Endothelial cell of umbilical vein (primary cell): ENCODE data around the gene CRACR2B. TPM values are rescaled to one million over a fixed set of nuclear protein-coding genes. Genes with fewer than 3 reads are reported as not detected.
A peak's percentile ranks its signal among the peaks of the same experiment; 100 is the strongest.

ENCODE experiments used
- BruUV-seq: library from RNA; stranded (reverse); fragments of 400-500 nt; replicated peaks from 2 replicates; lab custom pipeline; 2021; lab: Mats Ljungman, UMichigan
- CTCF ChIA-PET: fragments of 300-600, 350-600 bp; sonication (Branson Sonifier 250); formaldehyde crosslinking; loops from one replicate; lab custom pipeline; 2021; ENCODE audit warnings: antibody characterized with exemption, inconsistent platforms; lab: Charles Lee
- POLR2A ChIA-PET: fragments of 300-600, 350-600 bp; sonication (Branson Sonifier 250); formaldehyde crosslinking; loops from one replicate; lab custom pipeline; 2021; ENCODE audit warnings: antibody characterized with exemption, inconsistent platforms; lab: Charles Lee
- DNase-seq: peaks from one replicate; pipeline ENCODE4 v3.0.0-alpha.2; 2011; ENCODE audit warnings: low read depth, low spot score
- FAIRE-seq: peaks from 2 replicates; lab custom pipeline; 2011; peaks lifted over from hg19 to GRCh38; lab: Jason Lieb, UNC
- H2AFZ ChIP-seq: 2 replicates; pipeline ENCODE4 v1.6.0; 2012; ENCODE audit warnings: low read depth, low read length, control low read depth, inconsistent platforms
- H3K27ac ChIP-seq: 2 replicates; pipeline ENCODE4 v1.5.1; 2011; ENCODE audit warnings: low read depth, mild to moderate bottlenecking, control low read depth, low read length, moderate library complexity; ENCODE audit not compliant: insufficient read depth
- H3K27me3 ChIP-seq, 2 experiments: 2 replicates each; pipeline versions ENCODE4 v1.6.0 to v1.6.1; 2011; ENCODE audit warnings: low read length in 2 of 2, mixed read lengths in 1 of 2; ENCODE audit not compliant: control insufficient read depth in 2 of 2, insufficient read depth in 2 of 2
- H3K36me3 ChIP-seq, 2 experiments: 2 replicates in 1 of 2; 3 replicates in 1 of 2; pipeline ENCODE4 v1.5.1; 2011; ENCODE audit warnings: low read length in 2 of 2, mild to moderate bottlenecking in 1 of 2, moderate library complexity in 1 of 2; ENCODE audit not compliant: control insufficient read depth in 2 of 2, insufficient read depth in 2 of 2; ENCODE audit errors: extremely low read depth in 1 of 2
- H3K4me1 ChIP-seq: 3 replicates; pipeline ENCODE4 v1.5.1; 2011; ENCODE audit warnings: mild to moderate bottlenecking, low read length; ENCODE audit not compliant: control insufficient read depth, insufficient read depth; ENCODE audit errors: extremely low read depth
- H3K4me2 ChIP-seq: 2 replicates; pipeline ENCODE4 v1.6.1; 2011; ENCODE audit warnings: low read length, control low read depth, mixed read lengths; ENCODE audit not compliant: insufficient read depth
- H3K4me3 ChIP-seq, 3 experiments: fragments of 200-600 bp in 1 of 3; sonication (generic), shearing (Covaris generic) in 1 of 3; replicated peaks in 1 of 3; 2 replicates each; pipeline ENCODE4 v1.5.1; 2011 to 2016; ENCODE audit warnings: control low read depth in 3 of 3, low read length in 3 of 3, mild to moderate bottlenecking in 2 of 3, inconsistent platforms in 1 of 3, low read depth in 1 of 3, moderate library complexity in 1 of 3; ENCODE audit not compliant: insufficient read depth in 1 of 3
- H3K79me2 ChIP-seq: 2 replicates; pipeline ENCODE4 v1.6.0; 2012; ENCODE audit warnings: low read length, inconsistent platforms; ENCODE audit not compliant: control insufficient read depth, insufficient read depth
- H3K9ac ChIP-seq: replicated peaks from 2 replicates; pipeline ENCODE3; 2011; ENCODE audit warnings: low read length, control low read depth; ENCODE audit not compliant: insufficient read depth; ENCODE audit errors: extremely low read depth
- H3K9me1 ChIP-seq: replicated peaks from 3 replicates; pipeline ENCODE4 v1.6.0; 2011; ENCODE audit warnings: mild to moderate bottlenecking, low read length; ENCODE audit not compliant: control insufficient read depth, insufficient read depth; ENCODE audit errors: extremely low read depth
- H3K9me3 ChIP-seq: replicated peaks from 2 replicates; pipeline ENCODE4 v1.5.1; 2012; ENCODE audit warnings: low read length, inconsistent platforms; ENCODE audit not compliant: control insufficient read depth, insufficient read depth
- H4K20me1 ChIP-seq: replicated peaks from 2 replicates; pipeline ENCODE3; 2011; ENCODE audit warnings: mild to moderate bottlenecking, low read length; ENCODE audit not compliant: control insufficient read depth, insufficient read depth; ENCODE audit errors: extremely low read depth
- CTCF ChIP-seq, 2 donors: IDR thresholded peaks; 1 replicate in 1 of 2; 2 replicates in 1 of 2; pipeline ENCODE4 v1.5.1; 2011; ENCODE audit warnings: low read length in 2 of 2, mild to moderate bottlenecking in 2 of 2, moderate library complexity in 2 of 2, control low read depth in 1 of 2, inconsistent platforms in 1 of 2, low read depth in 1 of 2; ENCODE audit not compliant: insufficient read depth in 1 of 2; ENCODE audit errors: extremely low read depth in 1 of 2
- EZH2 ChIP-seq: IDR thresholded peaks from 2 replicates; pipeline ENCODE4 v1.6.1; 2012; ENCODE audit warnings: borderline replicate concordance, low read depth, mild to moderate bottlenecking, moderate library complexity, low read length, inconsistent platforms; ENCODE audit not compliant: severe bottlenecking
- FOS ChIP-seq: IDR thresholded peaks from 2 replicates; pipeline ENCODE4 v1.6.1; 2011; ENCODE audit warnings: mild to moderate bottlenecking, low read length, moderate library complexity, borderline replicate concordance; ENCODE audit not compliant: insufficient read depth
- GATA2 ChIP-seq: IDR thresholded peaks from 2 replicates; pipeline ENCODE4 v1.7.0; 2011; ENCODE audit warnings: low read depth, mild to moderate bottlenecking, moderate library complexity, mixed read lengths, low read length; ENCODE audit not compliant: insufficient read length, insufficient read depth
- JUN ChIP-seq: IDR thresholded peaks from 2 replicates; pipeline ENCODE4 v1.6.1; 2011; ENCODE audit warnings: borderline replicate concordance, low read depth; ENCODE audit not compliant: insufficient read length, insufficient read depth
- MAX ChIP-seq: IDR thresholded peaks from 2 replicates; pipeline ENCODE4 v1.6.1; 2011; ENCODE audit not compliant: insufficient read depth, insufficient read length
- MYC ChIP-seq: IDR thresholded peaks from one replicate; pipeline ENCODE4 v1.6.1; 2011; ENCODE audit warnings: mild to moderate bottlenecking, low read depth, low read length
- POLR2A ChIP-seq: IDR thresholded peaks from 2 replicates; pipeline ENCODE4 v1.6.1; 2012; ENCODE audit warnings: low read depth, mild to moderate bottlenecking, control low read depth, low read length
- POLR2AphosphoS5 ChIP-seq: IDR thresholded peaks from 2 replicates; pipeline ENCODE4 v1.6.1; 2012; ENCODE audit warnings: low read depth, mild to moderate bottlenecking, control low read depth, low read length, moderate library complexity; ENCODE audit not compliant: insufficient read depth
- dilution Hi-C: fragments of 300-500 bp; cut with MboI; formaldehyde crosslinking; loops from one replicate; pipeline ENCODE4 v1.15.0; 2019; ENCODE audit warnings: low sequenced_read_pairs; ENCODE audit not compliant: extremely low pct_ligation_motif_present
- intact Hi-C: fragments of 100-400 bp; cut with micrococcal nuclease; formaldehyde crosslinking; loops from one replicate; pipeline ENCODE4 v1.10.0; 2022
- polyA plus RNA-seq, 4 experiments: library from polyadenylated mRNA; depleted of rRNA in 3 of 4; stranded (reverse) in 3 of 4; unstranded in 1 of 4; fragments of >200 nt; gene quantifications; 2 replicates each; pipeline versions ENCODE4 v1.2.1 to v1.2.3, GENCODE V29; 2011 to 2012; ENCODE audit warnings: missing spikeins in 1 of 4
- total RNA-seq: library from RNA; stranded (reverse); gene quantifications from 2 replicates; pipeline ENCODE4 v1.2.3, GENCODE V29; 2021

Gene CRACR2B
- total and polyA plus RNA-seq, 2 donors (not counting 3 experiments of a cell fraction or from before 2014, with no cell fraction given) = 8.4 to 9.3 TPM

DNA sequence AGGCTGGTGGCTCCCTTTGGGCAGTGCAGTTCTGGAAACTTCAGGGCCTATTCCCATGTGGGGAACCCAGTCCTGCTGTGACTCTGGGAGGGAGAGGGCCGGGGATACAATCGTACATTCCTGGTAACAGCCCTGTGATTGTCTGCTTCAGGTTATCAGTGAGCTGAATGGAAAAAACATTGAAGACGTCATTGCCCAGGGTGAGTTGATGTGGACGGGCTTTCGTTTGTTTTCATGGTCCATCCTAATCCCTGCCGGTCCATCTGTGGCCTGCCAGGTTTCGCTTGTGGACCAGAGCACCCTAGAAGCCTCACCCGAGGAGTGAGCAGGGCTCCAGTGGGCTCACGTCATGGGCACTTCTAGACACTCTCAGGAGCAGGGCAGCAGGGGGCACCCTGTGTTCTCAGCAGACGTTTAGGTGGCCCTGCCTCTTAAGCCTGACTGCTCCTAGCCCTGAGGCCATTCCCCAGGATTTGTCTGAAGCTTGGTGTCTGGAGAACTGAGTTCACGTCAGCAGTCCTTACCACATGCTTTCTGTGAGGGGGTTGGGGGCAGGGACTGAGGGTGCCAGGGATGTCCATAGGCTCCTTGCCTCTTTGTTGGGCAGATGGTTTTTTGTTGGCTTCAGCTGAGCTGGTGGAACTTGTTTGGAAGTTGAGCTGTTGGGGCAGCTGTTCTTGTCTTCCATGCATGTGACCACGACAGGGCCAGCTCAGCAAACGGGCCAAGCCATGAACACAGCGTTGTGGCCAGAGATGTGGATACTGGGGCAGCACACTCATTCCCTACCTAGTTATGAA is 16.1 kb upstream of the CRACR2B start:
- Histone ChIP-seq H3K4me3 (peak overlapping the region in 1 of 3 experiments; percentile 80), H2AFZ (no peak overlapping the region), H3K27ac (no peak overlapping the region), H3K4me1 (peaks cover 19% of the 10 kb centered on the region), H3K36me3 (peaks cover 5 to 25% of the 10 kb centered on the region in 2 experiments), H3K9me1 (no peaks in the 10 kb centered on the region), H4K20me1 (no peaks in the 10 kb centered on the region), H3K4me2 (peak overlapping the region; percentile 57), H3K79me2 (peaks cover 41% of the 10 kb centered on the region), H3K9ac (peak overlapping the region; percentile 97), H3K27me3 (no peaks in the 10 kb centered on the region), H3K9me3 (no peaks in the 10 kb centered on the region)
- DNase-seq (no peak), FAIRE-seq (no peak)
- ChIA-PET CTCF (interaction anchor here (0.8 to 1.4 kb wide), 5 partner anchors 8 to 239 kb away, joined by 3 to 11 read pairs (median 4); partner anchors contain the start of gene PNPLA2), POLR2A (interaction anchor here (1.2 kb wide), 1 partner anchor 22 kb away, joined by 6 read pairs; the partner anchor contains the start of gene CD151)
- no TSS peak for BruUV-seq
- intact Hi-C loops = no loop called here
- dilution Hi-C loops = no loop called here
- TF ChIP-seq POLR2A (peak; percentile 7), FOS (no peak), CTCF (IDR thresholded peaks at IDR 0.05; ENCODE audit: extremely low read depth in 1 of 2, insufficient read depth in 1 of 2, low read depth in 1 of 2, low read length in 2 of 2) (peak in 1 of 2 donors; percentile 14)

DNA sequence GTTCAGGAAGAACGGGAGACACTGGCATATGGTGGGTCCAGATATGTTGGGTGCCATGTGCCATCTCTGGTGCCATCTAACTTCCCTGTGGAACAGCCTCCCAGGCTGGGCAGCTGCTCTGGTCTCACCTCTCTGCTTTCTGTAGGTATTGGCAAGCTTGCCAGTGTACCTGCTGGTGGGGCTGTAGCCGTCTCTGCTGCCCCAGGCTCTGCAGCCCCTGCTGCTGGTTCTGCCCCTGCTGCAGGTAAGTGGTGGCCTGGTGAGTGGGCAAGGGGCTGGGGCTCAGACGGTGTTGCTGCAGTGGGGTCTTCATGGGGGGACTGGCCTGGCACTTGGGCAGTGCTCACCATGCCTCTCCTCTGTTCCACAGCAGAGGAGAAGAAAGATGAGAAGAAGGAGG is 15.3 kb upstream of the CRACR2B start:
- no peak for DNase-seq
- no peak for FAIRE-seq
- Histone ChIP-seq H2AFZ (no peak overlapping the region), H4K20me1 (no peaks in the 10 kb centered on the region), H3K79me2 (peaks cover 41% of the 10 kb centered on the region), H3K9me1 (no peaks in the 10 kb centered on the region), H3K4me2 (no peak overlapping the region), H3K27ac (no peak overlapping the region), H3K9ac (no peak overlapping the region), H3K9me3 (no peaks in the 10 kb centered on the region), H3K27me3 (no peaks in the 10 kb centered on the region), H3K4me1 (peaks cover 19% of the 10 kb centered on the region), H3K4me3 (no peak overlapping the region), H3K36me3 (peaks cover 5 to 25% of the 10 kb centered on the region in 2 experiments)
- intact Hi-C loops (no loop called here), dilution Hi-C loops (no loop called here)
- no TSS peak for BruUV-seq
- TF ChIP-seq POLR2A = no peak
- TF ChIP-seq GATA2 = no peak
- TF ChIP-seq JUN = no peak
- no peak for TF ChIP-seq MAX
- no peak for TF ChIP-seq FOS
- no peak for TF ChIP-seq POLR2AphosphoS5
- TF ChIP-seq MYC = no peak
- no peak for TF ChIP-seq CTCF (IDR thresholded peaks at IDR 0.05; ENCODE audit: extremely low read depth in 1 of 2, insufficient read depth in 1 of 2, low read depth in 1 of 2, low read length in 2 of 2)
- no peak for TF ChIP-seq EZH2
- ChIA-PET POLR2A (no interaction called here), CTCF (interaction anchor here (1.0 to 1.4 kb wide), 3 partner anchors 85 to 238 kb away, joined by 3 to 11 read pairs (median 4); no protein-coding TSS in a partner anchor)
